A549 (cell line): ENCODE data around the gene NSRP1. TPM values are rescaled to one million over a fixed set of nuclear protein-coding genes. Genes with fewer than 3 reads are reported as not detected.
"Not testable (repeated sequence)": the region's sequence is repeated elsewhere in the genome, so short reads cannot be mapped to it uniquely, and the experiment has no call there.

Source experiments
- ATAC-seq, 2 experiments: fragments of 200-7000 bp in 1 of 2; fragments of >200 bp in 1 of 2; cut with Nextera tagmentation in 1 of 2; cut with Tn5 transposase in 1 of 2; 3 replicates each; pipeline versions ENCODE4 v1.8.0 to v1.9.1; 2018 to 2020; ENCODE audit warnings: mild to moderate bottlenecking in 1 of 2, moderate library complexity in 1 of 2
- CTCF ChIA-PET: fragments of 300-600 bp; sonication (Branson Sonifier 250); formaldehyde crosslinking; extraction: SDS; loops from one replicate; lab custom pipeline; 2021; ENCODE audit warnings: antibody characterized with exemption, inconsistent platforms; lab: Yijun Ruan, JAX
- POLR2A ChIA-PET: fragments of 350-600 bp; formaldehyde crosslinking; extraction: SDS; loops from one replicate; lab custom pipeline; 2021; ENCODE audit warnings: antibody characterized with exemption, inconsistent platforms; lab: Yijun Ruan, JAX
- DNase-seq, 2 experiments: peaks; one replicate each; pipeline versions ENCODE4 v3.0.0 to v3.0.0-alpha.2; 2011 to 2016; ENCODE audit warnings: low read depth in 1 of 2, low spot score in 1 of 2
- FAIRE-seq: peaks from 2 replicates; lab custom pipeline; 2011; peaks lifted over from hg19 to GRCh38; lab: Jason Lieb, UNC
- H3K27ac ChIP-seq, 2 experiments: fragments of >200 bp; sonication (Bioruptor Twin); formaldehyde crosslinking; 3 replicates each; pipeline ENCODE4 v1.5.1; 2016 to 2017
- H3K4me1 ChIP-seq: fragments of >200 bp; sonication (Bioruptor Twin); formaldehyde crosslinking; 3 replicates; pipeline ENCODE4 v1.6.1; 2016
- H3K4me2 ChIP-seq: fragments of >200 bp; sonication (Bioruptor Twin); formaldehyde crosslinking; 3 replicates; pipeline ENCODE4 v1.6.1; 2016
- H3K4me3 ChIP-seq: fragments of >200 bp; sonication (Bioruptor Twin); formaldehyde crosslinking; 3 replicates; pipeline ENCODE4 v1.5.1; 2016
- H3K9me3 ChIP-seq: fragments of >200 bp; sonication (Bioruptor Twin); formaldehyde crosslinking; 3 replicates; pipeline ENCODE4 v1.6.1; 2016
- CBX8 ChIP-seq: fragments of 200-600 bp; sonication (generic); IDR thresholded peaks from 2 replicates; pipeline ENCODE4 v1.6.1; 2016
- CHD4 ChIP-seq: fragments of 200-600 bp; sonication (generic); IDR thresholded peaks from 2 replicates; pipeline ENCODE4 v1.6.1; 2016; ENCODE audit warnings: antibody characterized with exemption, mild to moderate bottlenecking, borderline replicate concordance
- EHF ChIP-seq: fragments of 250-450 bp; sonication (Bioruptor Pico); IDR thresholded peaks from 2 replicates; pipeline ENCODE4 v1.5.0; 2020; ENCODE audit warnings: mild to moderate bottlenecking
- EHMT2 ChIP-seq: fragments of 200-600 bp; sonication (generic); IDR thresholded peaks from 2 replicates; pipeline ENCODE4 v1.6.1; 2016; ENCODE audit warnings: antibody characterized with exemption, low read depth, mild to moderate bottlenecking, moderate library complexity
- EP300 ChIP-seq, 2 experiments: fragments of >200 bp; sonication (Bioruptor Twin); formaldehyde crosslinking; IDR thresholded peaks; 2 replicates in 1 of 2; 3 replicates in 1 of 2; pipeline ENCODE4 v1.6.1; 2016 to 2017
- FOSB ChIP-seq: fragments of 250-450 bp; sonication (Bioruptor Pico); IDR thresholded peaks from 2 replicates; pipeline ENCODE4 v1.5.0; 2020; ENCODE audit warnings: mild to moderate bottlenecking, moderate library complexity
- HDAC2 ChIP-seq: fragments of 200-600 bp; sonication (generic); IDR thresholded peaks from 2 replicates; pipeline ENCODE4 v1.6.1; 2016
- HEYL ChIP-seq: fragments of 250-450 bp; sonication (Bioruptor Pico); IDR thresholded peaks from 2 replicates; pipeline ENCODE4 v1.8.0; 2021; ENCODE audit warnings: mild to moderate bottlenecking, moderate library complexity
- HOXA7 ChIP-seq: fragments of 250-450 bp; sonication (Bioruptor Pico); IDR thresholded peaks from 2 replicates; pipeline ENCODE4 v1.5.0; 2020; ENCODE audit warnings: mild to moderate bottlenecking, moderate library complexity
- MYC ChIP-seq: IDR thresholded peaks from 2 replicates; pipeline ENCODE4 v1.6.1; 2012; ENCODE audit warnings: mild to moderate bottlenecking, inconsistent platforms, low read length, improper control_type of control experiment, borderline replicate concordance
- NPAS2 ChIP-seq: fragments of 250-450 bp; sonication (Bioruptor Pico); IDR thresholded peaks from 2 replicates; pipeline ENCODE4 v1.8.0; 2022; ENCODE audit warnings: mild to moderate bottlenecking, moderate library complexity, borderline replicate concordance
- POLR2AphosphoS2 ChIP-seq: conservative IDR thresholded peaks from 2 replicates; pipeline ENCODE4 v1.6.1; 2012; ENCODE audit warnings: low read length, improper control_type of control experiment, inconsistent platforms
- RAD21 ChIP-seq, 2 experiments: fragments of >200 bp in 1 of 2; sonication (Bioruptor Twin) in 1 of 2; formaldehyde crosslinking in 1 of 2; IDR thresholded peaks in 1 of 2; conservative IDR thresholded peaks in 1 of 2; 2 replicates in 1 of 2; 3 replicates in 1 of 2; pipeline ENCODE4 v1.6.1; 2012 to 2018; ENCODE audit warnings: inconsistent platforms in 1 of 2
- RCOR1 ChIP-seq: fragments of 150-350 bp; IDR thresholded peaks from 2 replicates; pipeline ENCODE4 v1.6.1; 2014; ENCODE audit warnings: antibody characterized with exemption, low read length, low read depth
- RNF2 ChIP-seq: fragments of 200-600 bp; sonication (generic); IDR thresholded peaks from 2 replicates; pipeline ENCODE4 v1.6.1; 2016; ENCODE audit warnings: low read depth, mild to moderate bottlenecking, antibody characterized with exemption, moderate library complexity, borderline replicate concordance
- SMC3 ChIP-seq: fragments of >200 bp; sonication (Bioruptor Twin); formaldehyde crosslinking; IDR thresholded peaks from 3 replicates; pipeline ENCODE4 v1.6.1; 2018; ENCODE audit warnings: inconsistent platforms
- TP53 ChIP-seq: fragments of 250-450 bp; sonication (Bioruptor Pico); IDR thresholded peaks from 2 replicates; pipeline ENCODE4 v1.5.0; 2021; ENCODE audit warnings: mild to moderate bottlenecking, moderate library complexity
- ZFP36 ChIP-seq: fragments of 450-650 bp; IDR thresholded peaks from 2 replicates; pipeline ENCODE4 v1.6.1; 2014; ENCODE audit warnings: borderline replicate concordance; ENCODE audit not compliant: partially characterized antibody
- ZNF302 ChIP-seq: fragments of 250-450 bp; sonication (Bioruptor Pico); IDR thresholded peaks from 2 replicates; pipeline ENCODE4 v1.9.0; 2021; ENCODE audit warnings: inconsistent platforms, mild to moderate bottlenecking, moderate library complexity
- ZSCAN20 ChIP-seq: fragments of 250-450 bp; sonication (Bioruptor Pico); IDR thresholded peaks from 2 replicates; pipeline ENCODE4 v1.8.0; 2022; ENCODE audit warnings: mild to moderate bottlenecking, moderate library complexity
- WGBS: methylation state at CpG from one replicate; pipeline ENCODE4 v1.1.6; 2017; ENCODE audit errors: missing lambda C conversion rate; 5-methylcytosine and 5-hydroxymethylcytosine counted together
- polyA plus RNA-seq, 4 experiments: library from polyadenylated mRNA; depleted of rRNA in 3 of 4; stranded (reverse); fragments of >200 nt; fragmentation: RNase III in 1 of 4; extraction: RNeasy Plus Mini Kit Qiagen cat#74134 plus additional on column Dnase treatment in 1 of 4; gene quantifications; 2 replicates in 3 of 4; 3 replicates in 1 of 4; pipeline ENCODE4 v1.2.3, GENCODE V29; 2011 to 2017
- TF ChIP-seq, protein P1 (sequence below): fragments of 450-650 bp; IDR thresholded peaks from 2 replicates; pipeline ENCODE4 v1.6.1; 2014; ENCODE audit warnings: antibody characterized with exemption
- TF ChIP-seq, protein P2 (sequence below): IDR thresholded peaks from 2 replicates; pipeline ENCODE4 v1.6.1; 2012
- TF ChIP-seq, protein P3 (sequence below): fragments of >200 bp; sonication (Bioruptor Twin); formaldehyde crosslinking; IDR thresholded peaks from 3 replicates; pipeline ENCODE4 v1.6.1; 2016

NSRP1 gene
- polyA plus RNA-seq, 2 of the 4 experiments (the other 2 are of a cell fraction), result 30.9 to 39.6 TPM

DNA sequence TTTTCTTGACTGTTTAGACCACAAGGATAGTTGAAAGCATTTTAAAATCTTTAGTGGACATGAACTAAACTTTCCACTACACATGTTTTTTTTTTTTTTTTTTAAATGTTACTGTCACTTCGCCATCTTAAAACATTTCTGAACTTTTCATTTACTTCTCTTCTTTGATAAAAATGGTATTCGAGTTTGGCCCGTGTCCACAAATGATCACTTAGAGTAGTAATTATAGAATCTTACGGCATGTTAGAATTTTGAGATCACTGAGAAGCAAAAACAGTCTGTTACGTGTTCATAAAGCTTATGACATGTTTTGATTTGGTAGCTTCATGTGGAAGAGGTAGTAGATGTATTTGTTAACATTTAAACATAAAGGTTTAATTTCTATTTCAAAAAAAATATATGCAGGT lies 1.1 kb downstream of the NSRP1 start:
- H3K4me1 ChIP-seq, result peaks cover 39% of the 10 kb centered on the region; the same call in 2 of the 3 replicates
- ChIA-PET CTCF (interaction anchor here (1.0 to 2.2 kb wide), 7 partner anchors 8 to 219 kb away, joined by 3 to 21 read pairs (median 7); no protein-coding TSS in a partner anchor), POLR2A (interaction anchor here (0.7 to 2.2 kb wide), 6 partner anchors 9 to 219 kb away, joined by 3 to 10 read pairs (median 6); no protein-coding TSS in a partner anchor)
- WGBS, result 12% methylated on average over 5 of the region's 5 CpGs
- ATAC-seq (no peak), DNase-seq (no peak), FAIRE-seq (no peak)
- peak overlapping the region; percentile 90 for H3K4me2 ChIP-seq
- H3K27ac ChIP-seq, result peak overlapping the region; percentile 89 to 94
- peak overlapping the region; percentile 62 for H3K4me3 ChIP-seq
- TF ChIP-seq ZNF302 (CRISPR knock-in tag) (peak; percentile 60; the same call in 1 of the 2 replicates), HOXA7 (CRISPR knock-in tag) (0 out of 2 replicates have a peak, but pooled peaks have one; percentile 71), CHD4 (no peak)
- TF ChIP-seq, protein P1, sequence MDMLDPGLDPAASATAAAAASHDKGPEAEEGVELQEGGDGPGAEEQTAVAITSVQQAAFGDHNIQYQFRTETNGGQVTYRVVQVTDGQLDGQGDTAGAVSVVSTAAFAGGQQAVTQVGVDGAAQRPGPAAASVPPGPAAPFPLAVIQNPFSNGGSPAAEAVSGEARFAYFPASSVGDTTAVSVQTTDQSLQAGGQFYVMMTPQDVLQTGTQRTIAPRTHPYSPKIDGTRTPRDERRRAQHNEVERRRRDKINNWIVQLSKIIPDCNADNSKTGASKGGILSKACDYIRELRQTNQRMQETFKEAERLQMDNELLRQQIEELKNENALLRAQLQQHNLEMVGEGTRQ, result no peak
- no peaks in the 10 kb centered on the region for H3K9me3 ChIP-seq

DNA sequence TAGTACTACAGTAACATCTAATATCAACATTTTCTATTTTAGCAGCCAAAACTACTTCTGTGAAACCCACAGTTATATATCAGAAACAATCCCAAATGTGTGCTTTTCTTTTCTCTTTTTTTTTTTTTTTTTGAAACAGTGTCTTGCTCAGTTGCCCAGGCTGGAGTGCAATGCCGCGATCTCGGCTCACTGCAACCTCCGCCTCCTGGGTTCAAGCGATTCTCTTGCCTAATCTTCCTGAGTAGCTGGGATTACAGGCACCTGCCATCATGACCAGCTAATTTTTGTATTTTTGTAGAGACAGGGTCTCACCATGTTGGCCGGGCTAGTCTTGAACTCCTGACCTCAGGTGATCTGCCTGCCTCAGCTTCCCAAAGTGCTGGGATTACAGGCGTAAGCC lies 2.0 kb downstream of the NSRP1 start:
- not testable (repeated sequence) for FAIRE-seq, H3K4me3 ChIP-seq, H3K27ac ChIP-seq, ATAC-seq, DNase-seq, H3K9me3 ChIP-seq
- Histone ChIP-seq H3K4me1 (peaks cover 30% of the 10 kb centered on the region; the same call in 2 of the 3 replicates), H3K4me2 (peak overlapping the region; percentile 90)
- ChIA-PET CTCF (interaction anchor here (0.6 to 2.2 kb wide), 8 partner anchors 12 to 414 kb away, joined by 3 to 21 read pairs (median 4); no protein-coding TSS in a partner anchor), POLR2A (interaction anchor here (2.2 kb wide), 1 partner anchor 12 kb away, joined by 7 read pairs; no protein-coding TSS in a partner anchor)
- WGBS, result 95% methylated on average over 7 of the region's 7 CpGs

DNA sequence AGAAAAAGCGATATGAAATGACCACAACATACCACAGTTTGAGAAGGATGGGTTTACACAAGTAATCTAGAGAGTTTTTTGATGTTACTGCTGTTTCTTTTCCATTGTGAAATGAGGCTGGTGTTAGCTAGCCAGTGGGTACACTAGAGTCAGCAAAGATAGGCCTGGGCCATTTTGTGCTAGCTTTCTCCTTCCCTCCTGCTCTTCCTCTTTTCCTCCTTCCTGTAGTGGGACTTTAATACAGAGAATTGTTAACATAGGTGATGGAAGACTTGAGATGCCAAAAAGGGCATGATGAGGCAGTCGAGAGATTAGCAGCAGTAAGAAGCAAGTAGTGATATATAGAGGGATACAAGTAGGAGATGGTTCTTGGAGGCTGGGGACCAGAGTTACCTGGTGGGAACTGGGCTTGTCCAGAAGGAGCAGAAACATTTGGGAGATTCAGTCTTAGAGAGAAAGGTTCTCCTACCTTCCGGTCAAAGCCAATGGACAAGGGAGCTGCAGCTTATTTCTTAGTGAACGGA lies 7.7 kb downstream of the NSRP1 start:
- TF ChIP-seq HEYL (CRISPR knock-in tag) (no peak), EP300 (IDR thresholded peaks at IDR 0.05) (no peak), RCOR1 (no peak)
- Histone ChIP-seq H3K4me1 (peaks cover 13% of the 10 kb centered on the region; the same call in 2 of the 3 replicates), H3K4me2 (no peak overlapping the region), H3K4me3 (no peak overlapping the region), H3K27ac (no peak overlapping the region), H3K9me3 (no peaks in the 10 kb centered on the region)
- CTCF ChIA-PET, result interaction anchor here (0.8 to 6.0 kb wide), 42 partner anchors 7 to 700 kb away, joined by 3 to 103 read pairs (median 8); partner anchors contain the start of genes BLMH, CRLF3, NSRP1 and SLC6A4
- 94% methylated on average over 4 of the region's 4 CpGs for WGBS
- peak in 1 of 2 experiments; percentile 55; a peak in 3 of 6 replicates for ATAC-seq
- POLR2A ChIA-PET, result interaction anchor here (0.6 to 1.0 kb wide), 2 partner anchors 20 to 168 kb away, joined by 3 to 4 read pairs; no protein-coding TSS in a partner anchor
- no peak for FAIRE-seq
- no peak for DNase-seq

DNA sequence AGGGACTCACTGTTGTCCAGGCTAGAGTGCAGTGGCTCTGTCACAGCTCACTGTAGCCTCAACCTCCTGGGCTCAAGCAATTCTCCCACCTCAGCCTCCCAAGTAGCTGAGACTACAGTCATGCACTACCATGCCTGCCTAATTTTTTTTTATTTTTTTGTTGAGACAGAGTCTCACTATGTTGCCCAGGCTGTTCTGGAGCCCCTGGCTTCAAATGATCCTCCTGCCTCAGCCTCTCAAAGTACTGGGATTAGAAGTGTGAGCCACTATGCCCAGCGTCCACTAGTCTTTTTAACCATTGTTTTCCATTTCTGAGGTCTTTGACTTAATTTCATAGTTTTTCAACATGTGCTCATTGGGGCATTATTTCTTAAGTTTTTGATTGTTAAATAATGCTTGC lies 13.5 kb downstream of the NSRP1 start:
- DNase-seq (no peak), FAIRE-seq (no peak), ATAC-seq (no peak)
- H3K27ac ChIP-seq, result no peak overlapping the region
- no peak overlapping the region for H3K4me3 ChIP-seq
- no peaks in the 10 kb centered on the region for H3K4me1 ChIP-seq
- no peak for TF ChIP-seq RNF2
- TF ChIP-seq, protein P2, sequence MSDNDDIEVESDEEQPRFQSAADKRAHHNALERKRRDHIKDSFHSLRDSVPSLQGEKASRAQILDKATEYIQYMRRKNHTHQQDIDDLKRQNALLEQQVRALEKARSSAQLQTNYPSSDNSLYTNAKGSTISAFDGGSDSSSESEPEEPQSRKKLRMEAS, result no peak
- no peak for TF ChIP-seq HDAC2
- TF ChIP-seq, protein P3, sequence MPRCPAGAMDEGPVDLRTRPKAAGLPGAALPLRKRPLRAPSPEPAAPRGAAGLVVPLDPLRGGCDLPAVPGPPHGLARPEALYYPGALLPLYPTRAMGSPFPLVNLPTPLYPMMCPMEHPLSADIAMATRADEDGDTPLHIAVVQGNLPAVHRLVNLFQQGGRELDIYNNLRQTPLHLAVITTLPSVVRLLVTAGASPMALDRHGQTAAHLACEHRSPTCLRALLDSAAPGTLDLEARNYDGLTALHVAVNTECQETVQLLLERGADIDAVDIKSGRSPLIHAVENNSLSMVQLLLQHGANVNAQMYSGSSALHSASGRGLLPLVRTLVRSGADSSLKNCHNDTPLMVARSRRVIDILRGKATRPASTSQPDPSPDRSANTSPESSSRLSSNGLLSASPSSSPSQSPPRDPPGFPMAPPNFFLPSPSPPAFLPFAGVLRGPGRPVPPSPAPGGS, result no peak
- TF ChIP-seq CBX8, result no peak
- no peak for TF ChIP-seq FOSB
- no peak for TF ChIP-seq EHF
- no peak for TF ChIP-seq TP53
- TF ChIP-seq, protein P1, result no peak
- no peak for TF ChIP-seq HEYL (CRISPR knock-in tag)
- no peak for TF ChIP-seq RAD21 (conservative IDR thresholded peaks at IDR 0.05 in 1 of 2, IDR thresholded peaks at IDR 0.05 in 1 of 2)
- TF ChIP-seq MYC, result no peak
- no peak for TF ChIP-seq ZFP36
- no peak for TF ChIP-seq EHMT2
- TF ChIP-seq POLR2AphosphoS2, result no peak
- TF ChIP-seq ZSCAN20, result no peak
- no peak for TF ChIP-seq NPAS2 (CRISPR knock-in tag)
- TF ChIP-seq SMC3, result no peak
- TF ChIP-seq HOXA7 (CRISPR knock-in tag), result no peak
- 91% methylated on average over 1 of the region's 1 CpG for WGBS
- no peaks in the 10 kb centered on the region for H3K9me3 ChIP-seq
- ChIA-PET CTCF (no interaction called here), POLR2A (no interaction called here)
- H3K4me2 ChIP-seq, result no peak overlapping the region
